ENCODE measurements around the gene TMPRSS7. TPM values are rescaled to one million over a fixed set of nuclear protein-coding genes. Genes with fewer than 3 reads are reported as not detected.

Gene TMPRSS7
- total RNA-seq, 1 experiment from 2014 or later, result not detected

- no peak for TF ChIP-seq FOXJ3 (CRISPR knock-in tag; IDR thresholded peaks at IDR 0.05; ENCODE audit: borderline replicate concordance)
- no peak for TF ChIP-seq ZNF281 (CRISPR knock-in tag; IDR thresholded peaks at IDR 0.05)
- TF ChIP-seq ZNF263 (CRISPR knock-in tag; IDR thresholded peaks at IDR 0.05; ENCODE audit: low read depth), result no peak
- no peak for TF ChIP-seq USF2 (CRISPR knock-in tag; IDR thresholded peaks at IDR 0.05)
- TF ChIP-seq FOXK1 (CRISPR knock-in tag; IDR thresholded peaks at IDR 0.05), result no peak
- TF ChIP-seq NFYB (CRISPR knock-in tag; conservative IDR thresholded peaks at IDR 0.05; ENCODE audit: low read depth), result no peak
- no peak for TF ChIP-seq EMX1 (CRISPR knock-in tag; IDR thresholded peaks at IDR 0.05)
- TF ChIP-seq ZNF138 (CRISPR knock-in tag; conservative IDR thresholded peaks at IDR 0.05), result no peak
- no peak for TF ChIP-seq TEAD4 (CRISPR knock-in tag; IDR thresholded peaks at IDR 0.05)
- no peak for TF ChIP-seq GTF2I (CRISPR knock-in tag; conservative IDR thresholded peaks at IDR 0.05)
- TF ChIP-seq ELF4 (CRISPR knock-in tag; IDR thresholded peaks at IDR 0.05; ENCODE audit: low read depth), result no peak
- TF ChIP-seq ZMAT4 (CRISPR knock-in tag; IDR thresholded peaks at IDR 0.05), result no peak
Observed at GRCh38 chr3:112115161-112115739, 80.7 kb downstream of the TMPRSS7 start (continued).

GRCh38 chr3:112115806-112116383, 81.4 kb downstream of the TMPRSS7 start:
- ChIA-PET POLR2A (no interaction called here), CTCF (interaction anchor here (1.2 kb wide), 1 partner anchor 10 kb away, joined by 4 read pairs; no protein-coding TSS in a partner anchor)
- ATAC-seq (no peak), DNase-seq (ENCODE audit: low spot score) (no peak)
- peaks cover 22% of the 10 kb centered on the region for H3K4me1 Mint-ChIP-seq
- H3K27ac Mint-ChIP-seq, result no peak overlapping the region
- H3K36me3 Mint-ChIP-seq, result peaks cover 22% of the 10 kb centered on the region
- no peak overlapping the region for H3K4me3 Mint-ChIP-seq
- no peaks in the 10 kb centered on the region for H3K9me3 Mint-ChIP-seq
- no peaks in the 10 kb centered on the region for H3K27me3 Mint-ChIP-seq (ENCODE audit: low read depth)
- TF ChIP-seq ZBTB21 (CRISPR knock-in tag; IDR thresholded peaks at IDR 0.05; ENCODE audit: borderline replicate concordance) (no peak), PRRX2 (CRISPR knock-in tag; IDR thresholded peaks at IDR 0.05) (no peak)

GRCh38 chr3:112116748-112117186, 82.2 kb downstream of the TMPRSS7 start:
- Mint-ChIP-seq H3K4me1 (peaks cover 22% of the 10 kb centered on the region), H3K36me3 (peaks cover 24% of the 10 kb centered on the region), H3K27ac (no peak overlapping the region), H3K9me3 (no peaks in the 10 kb centered on the region), H3K4me3 (no peak overlapping the region), H3K27me3 (ENCODE audit: low read depth) (no peaks in the 10 kb centered on the region)
- DNase-seq (ENCODE audit: low spot score) (no peak), ATAC-seq (no peak)
- ChIA-PET POLR2A (no interaction called here), CTCF (interaction anchor here (1.2 kb wide), 1 partner anchor 9 kb away, joined by 4 read pairs; no protein-coding TSS in a partner anchor)
- TF ChIP-seq FOXK1 (CRISPR knock-in tag; IDR thresholded peaks at IDR 0.05) (no peak), TP53 (CRISPR knock-in tag; IDR thresholded peaks at IDR 0.05) (no peak), CDX4 (CRISPR knock-in tag; IDR thresholded peaks at IDR 0.05; ENCODE audit: borderline replicate concordance) (no peak), EMX1 (CRISPR knock-in tag; IDR thresholded peaks at IDR 0.05) (no peak), ZNF425 (CRISPR knock-in tag; conservative IDR thresholded peaks at IDR 0.05) (no peak), MLX (CRISPR knock-in tag; IDR thresholded peaks at IDR 0.05) (no peak), FOXJ3 (CRISPR knock-in tag; IDR thresholded peaks at IDR 0.05; ENCODE audit: borderline replicate concordance) (no peak), SMAD4 (CRISPR knock-in tag; IDR thresholded peaks at IDR 0.05) (no peak), ATF6 (CRISPR knock-in tag; IDR thresholded peaks at IDR 0.05) (no peak), IRF1 (CRISPR knock-in tag; IDR thresholded peaks at IDR 0.05) (no peak)
